SU-DHL-6 (cell line): Measurements from ENCODE around the gene LRRC47.

ENCODE experiments used
- EZH2phosphoT487 ChIP-seq: fragments of 200-600 bp; sonication (generic), shearing (Covaris generic); conservative IDR thresholded peaks from 2 replicates; pipeline ENCODE4 v1.6.1; 2018; ENCODE audit warnings: mild to moderate bottlenecking, antibody characterized with exemption, low read length, moderate library complexity, mixed read lengths
- TF ChIP-seq, protein P1 (sequence below): fragments of 200-600 bp; sonication (generic); IDR thresholded peaks from one replicate; pipeline ENCODE4 v1.5.1; 2017; ENCODE audit warnings: antibody characterized with exemption, mild to moderate bottlenecking, low read length, moderate library complexity; ENCODE audit not compliant: insufficient read depth, poor library complexity, severe bottlenecking

DNA sequence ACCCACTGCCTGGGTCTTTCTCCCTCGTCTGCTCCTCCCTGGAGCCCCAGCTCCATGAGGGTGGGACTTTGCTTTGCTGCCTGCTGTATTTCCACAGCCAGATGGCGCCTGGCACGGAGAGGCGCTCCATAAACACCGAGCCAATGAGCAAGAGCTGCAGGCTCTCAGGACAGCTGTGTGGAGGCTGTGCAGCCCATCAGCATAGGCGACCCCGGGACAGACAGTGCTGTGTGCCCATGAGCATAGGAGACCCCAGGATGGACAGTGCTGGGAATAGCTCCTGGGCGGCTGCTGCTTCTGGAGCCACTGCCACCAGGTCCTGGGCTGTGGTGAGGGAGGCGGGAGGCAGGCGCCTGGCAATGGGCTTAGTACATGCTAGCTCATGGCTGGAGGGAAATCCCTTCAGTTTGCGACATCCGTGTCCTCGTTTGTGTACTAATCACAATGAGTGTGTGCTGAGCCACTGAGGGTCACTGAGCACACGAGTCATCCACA lies 31.6 kb upstream of the LRRC47 start:
- TF ChIP-seq, protein P1, sequence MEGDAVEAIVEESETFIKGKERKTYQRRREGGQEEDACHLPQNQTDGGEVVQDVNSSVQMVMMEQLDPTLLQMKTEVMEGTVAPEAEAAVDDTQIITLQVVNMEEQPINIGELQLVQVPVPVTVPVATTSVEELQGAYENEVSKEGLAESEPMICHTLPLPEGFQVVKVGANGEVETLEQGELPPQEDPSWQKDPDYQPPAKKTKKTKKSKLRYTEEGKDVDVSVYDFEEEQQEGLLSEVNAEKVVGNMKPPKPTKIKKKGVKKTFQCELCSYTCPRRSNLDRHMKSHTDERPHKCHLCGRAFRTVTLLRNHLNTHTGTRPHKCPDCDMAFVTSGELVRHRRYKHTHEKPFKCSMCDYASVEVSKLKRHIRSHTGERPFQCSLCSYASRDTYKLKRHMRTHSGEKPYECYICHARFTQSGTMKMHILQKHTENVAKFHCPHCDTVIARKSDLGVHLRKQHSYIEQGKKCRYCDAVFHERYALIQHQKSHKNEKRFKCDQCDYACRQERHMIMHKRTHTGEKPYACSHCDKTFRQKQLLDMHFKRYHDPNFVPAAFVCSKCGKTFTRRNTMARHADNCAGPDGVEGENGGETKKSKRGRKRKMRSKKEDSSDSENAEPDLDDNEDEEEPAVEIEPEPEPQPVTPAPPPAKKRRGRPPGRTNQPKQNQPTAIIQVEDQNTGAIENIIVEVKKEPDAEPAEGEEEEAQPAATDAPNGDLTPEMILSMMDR = no peak
- no peak for TF ChIP-seq EZH2phosphoT487
